Subcutaneous abdominal adipose tissue (tissue), 5 donors: Measurements from ENCODE around the gene PPP1R3G.

Experiments used
- H3K27ac ChIP-seq: one replicate; pipeline ENCODE4 v1.7.0; 2013; ENCODE audit warnings: low read depth, mild to moderate bottlenecking, inconsistent platforms, low read length, moderate library complexity
- H3K27me3 ChIP-seq, 5 donors: one replicate each; pipeline ENCODE4 v1.7.0; 2013; ENCODE audit warnings: low read length in 5 of 5, inconsistent platforms in 1 of 5; ENCODE audit not compliant: control insufficient read depth in 5 of 5, insufficient read depth in 4 of 5
- H3K36me3 ChIP-seq, 5 donors: one replicate each; pipeline ENCODE4 v1.7.0; 2013; ENCODE audit warnings: low read length in 5 of 5; ENCODE audit not compliant: control insufficient read depth in 5 of 5, insufficient read depth in 5 of 5
- H3K4me1 ChIP-seq, 5 donors: one replicate each; pipeline ENCODE4 v1.7.0; 2013; ENCODE audit warnings: low read length in 5 of 5, mild to moderate bottlenecking in 3 of 5, moderate library complexity in 1 of 5; ENCODE audit not compliant: control insufficient read depth in 5 of 5, insufficient read depth in 5 of 5
- H3K4me3 ChIP-seq, 5 donors: one replicate each; pipeline ENCODE4 v1.7.0; 2013; ENCODE audit warnings: low read length in 5 of 5, low read depth in 1 of 5
- H3K9ac ChIP-seq, 5 donors: one replicate each; pipeline ENCODE4 v1.7.0; 2013; ENCODE audit warnings: low read length in 5 of 5, mild to moderate bottlenecking in 4 of 5, moderate library complexity in 3 of 5
- H3K9me3 ChIP-seq, 5 donors: one replicate each; pipeline ENCODE4 v1.7.0; 2013; ENCODE audit warnings: low read length in 5 of 5; ENCODE audit not compliant: control insufficient read depth in 5 of 5
- donor health status: healthy.
- donor health status: healthy.
- donor health status: healthy.
- donor health status: healthy.
- donor health status: healthy.

Gene PPP1R3G

DNA sequence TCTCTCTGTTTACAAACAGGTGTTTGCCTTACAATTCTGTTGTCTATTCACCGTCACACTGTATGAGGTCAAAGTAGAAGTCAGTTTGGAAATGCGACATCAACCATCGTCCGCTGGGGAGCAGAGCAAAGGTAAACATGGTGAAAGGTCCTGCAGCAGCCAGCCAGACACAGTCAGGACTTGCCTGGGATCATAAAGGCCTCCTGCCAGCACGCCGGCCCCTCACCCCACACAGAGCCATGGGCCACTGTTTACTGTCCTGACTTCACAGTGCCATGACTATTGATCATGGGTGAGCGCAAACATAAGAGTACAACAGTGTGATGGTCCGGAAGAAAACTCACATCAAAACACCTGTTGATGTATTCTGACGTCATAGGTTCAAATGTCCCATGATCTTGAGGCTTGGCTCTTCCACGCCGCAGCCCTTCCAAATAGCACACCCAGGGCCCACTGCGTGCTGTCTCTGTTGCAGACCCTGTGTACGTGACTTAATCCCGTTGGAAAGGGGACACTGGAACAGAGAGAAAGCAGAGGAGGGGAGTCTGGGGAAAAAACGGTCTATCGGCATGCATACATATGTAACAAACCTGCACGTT, 16.9 kb upstream of the PPP1R3G start:
- Histone ChIP-seq H3K4me1 (no peaks in the 10 kb centered on the region), H3K36me3 (no peaks in the 10 kb centered on the region), H3K27me3 (no peaks in the 10 kb centered on the region), H3K27ac (no peak overlapping the region), H3K4me3 (no peak overlapping the region), H3K9ac (no peak overlapping the region), H3K9me3 (peaks cover 0 to 8% (median 6%) of the 10 kb centered on the region in 5 donors)

- Histone ChIP-seq H3K27ac (no peak overlapping the region), H3K9ac (no peak overlapping the region), H3K4me1 (no peaks in the 10 kb centered on the region)
These were observed 13.9 kb upstream of the PPP1R3G start for GRCh38 chr6:5071216-5071615.

GRCh38 chr6:5072440-5072839, 12.7 kb upstream of the PPP1R3G start:
- no peaks in the 10 kb centered on the region for H3K4me1 ChIP-seq
- H3K27me3 ChIP-seq: no peaks in the 10 kb centered on the region
- peaks cover 0 to 2% (median under 1%) of the 10 kb centered on the region in 5 donors for H3K9me3 ChIP-seq
- H3K27ac ChIP-seq: no peak overlapping the region
- no peak overlapping the region for H3K4me3 ChIP-seq
- no peaks in the 10 kb centered on the region for H3K36me3 ChIP-seq
- no peak overlapping the region for H3K9ac ChIP-seq

More at GRCh38 chr6:5071216-5071615, 13.9 kb upstream of the PPP1R3G start:
- H3K36me3 ChIP-seq: no peaks in the 10 kb centered on the region
- H3K9me3 ChIP-seq: peaks cover 0 to 8% (median 6%) of the 10 kb centered on the region in 5 donors
- no peaks in the 10 kb centered on the region for H3K27me3 ChIP-seq
- H3K4me3 ChIP-seq: no peak overlapping the region

DNA sequence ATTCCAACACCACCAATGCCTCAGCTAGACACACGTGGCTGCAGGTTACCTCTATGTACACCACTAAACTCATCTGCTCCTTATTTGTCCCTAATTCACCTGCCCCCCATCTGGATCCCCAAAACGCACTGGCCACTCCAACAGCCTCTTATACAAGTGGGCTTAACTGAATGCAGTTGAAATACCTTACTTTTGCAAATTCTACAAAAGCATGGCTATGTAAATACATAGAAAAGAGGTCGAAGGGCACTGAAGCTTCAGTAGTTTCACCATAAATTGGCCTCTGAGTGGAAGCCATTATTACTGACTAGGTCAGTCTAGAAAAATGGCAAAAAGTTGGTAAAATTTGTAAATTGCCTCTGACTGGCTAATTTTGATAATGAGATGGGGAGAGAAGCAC, 11.1 kb upstream of the PPP1R3G start:
- no peaks in the 10 kb centered on the region for H3K4me1 ChIP-seq
- H3K27me3 ChIP-seq: no peaks in the 10 kb centered on the region
- H3K36me3 ChIP-seq: no peaks in the 10 kb centered on the region

DNA sequence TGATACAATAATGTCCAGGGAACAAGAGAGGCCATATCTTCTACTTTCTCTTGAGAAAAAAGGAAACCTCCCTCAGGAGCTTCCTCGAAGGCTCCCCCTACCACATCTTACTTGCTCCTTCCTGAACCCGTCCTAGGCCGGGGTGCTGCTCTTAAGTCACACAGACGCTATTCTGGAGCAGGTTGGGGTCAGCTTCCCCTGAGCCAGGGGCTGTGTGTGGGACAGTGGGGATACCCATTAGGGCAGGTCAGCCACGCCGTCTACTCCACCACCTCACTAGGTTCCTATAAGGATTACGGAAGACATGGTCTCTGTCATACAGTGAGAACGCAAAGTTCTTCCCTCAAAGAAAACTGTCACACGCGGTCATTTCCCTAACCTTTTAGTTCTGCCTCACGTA, 8.2 kb upstream of the PPP1R3G start:
- Histone ChIP-seq H3K4me1 (no peaks in the 10 kb centered on the region), H3K27me3 (no peaks in the 10 kb centered on the region), H3K4me3 (no peak overlapping the region), H3K36me3 (no peaks in the 10 kb centered on the region), H3K9me3 (no peaks in the 10 kb centered on the region), H3K27ac (no peak overlapping the region), H3K9ac (no peak overlapping the region)

More for the DNA sequence above, 11.1 kb upstream of the PPP1R3G start:
- Histone ChIP-seq H3K27ac (no peak overlapping the region), H3K9me3 (no peaks in the 10 kb centered on the region), H3K9ac (no peak overlapping the region), H3K4me3 (no peak overlapping the region)

- no peaks in the 10 kb centered on the region for H3K36me3 ChIP-seq
- H3K4me3 ChIP-seq: no peak overlapping the region
- H3K4me1 ChIP-seq: peaks cover 0 to 4% (median 0%) of the 10 kb centered on the region in 5 donors
- no peak overlapping the region for H3K27ac ChIP-seq
- H3K27me3 ChIP-seq: no peaks in the 10 kb centered on the region
- no peak overlapping the region for H3K9ac ChIP-seq
- H3K9me3 ChIP-seq: no peaks in the 10 kb centered on the region
These were observed 6.9 kb upstream of the PPP1R3G start for GRCh38 chr6:5078121-5078669.

DNA sequence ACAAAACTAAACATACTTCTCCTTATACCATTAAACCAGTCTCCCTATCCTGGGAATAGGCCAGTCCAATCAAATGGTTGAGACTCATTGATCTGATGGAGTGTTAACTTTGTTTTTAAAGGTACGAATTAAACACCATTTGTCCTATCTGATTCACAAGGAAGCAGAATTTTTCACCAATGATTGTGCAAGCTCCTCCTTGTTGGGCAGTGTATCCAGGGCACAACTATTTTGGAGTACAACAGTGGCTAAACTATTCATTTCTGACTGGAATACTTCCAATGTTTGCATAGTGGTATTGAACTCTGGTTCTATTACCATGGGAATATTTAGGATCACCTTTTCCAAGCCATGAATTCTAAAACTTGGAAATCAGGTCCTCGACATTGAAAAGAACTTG, 5.4 kb upstream of the PPP1R3G start:
- H3K36me3 ChIP-seq: no peaks in the 10 kb centered on the region
- no peak overlapping the region for H3K9ac ChIP-seq
- no peaks in the 10 kb centered on the region for H3K9me3 ChIP-seq
- H3K4me3 ChIP-seq: no peak overlapping the region
- no peak overlapping the region for H3K27ac ChIP-seq
- H3K27me3 ChIP-seq: no peaks in the 10 kb centered on the region
- peaks cover 0 to 11% (median 5%) of the 10 kb centered on the region in 5 donors for H3K4me1 ChIP-seq

GRCh38 chr6:5080574-5080973, 4.6 kb upstream of the PPP1R3G start:
- no peak overlapping the region for H3K9ac ChIP-seq

DNA sequence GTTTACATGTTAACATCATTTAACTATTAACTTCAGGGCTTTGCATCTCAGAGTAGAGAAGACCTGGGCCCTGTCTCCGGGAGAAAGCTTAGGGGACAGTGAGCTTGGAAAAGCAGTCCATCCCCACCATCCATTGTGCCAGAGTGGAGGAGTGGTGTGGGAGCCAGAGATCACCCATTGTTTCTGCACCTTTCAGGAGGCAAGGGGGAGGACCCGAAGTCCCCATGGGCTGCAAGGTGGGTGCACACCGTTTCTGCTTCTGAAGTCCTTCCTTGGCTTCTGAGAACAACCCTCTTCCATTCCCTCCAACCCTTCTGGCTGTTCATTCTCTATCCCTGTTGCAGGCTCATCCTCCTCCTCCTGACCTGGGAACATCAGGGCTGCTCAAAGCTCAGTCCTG, 4.0 kb upstream of the PPP1R3G start:
- Histone ChIP-seq H3K27ac (no peak overlapping the region), H3K36me3 (no peaks in the 10 kb centered on the region), H3K9ac (no peak overlapping the region), H3K4me1 (peaks cover 0 to 26% (median 20%) of the 10 kb centered on the region in 5 donors), H3K27me3 (no peaks in the 10 kb centered on the region), H3K9me3 (no peaks in the 10 kb centered on the region), H3K4me3 (no peak overlapping the region)

More at GRCh38 chr6:5080574-5080973, 4.6 kb upstream of the PPP1R3G start:
- H3K27ac ChIP-seq: no peak overlapping the region
- no peaks in the 10 kb centered on the region for H3K27me3 ChIP-seq
- peaks cover 0 to 20% (median 14%) of the 10 kb centered on the region in 5 donors for H3K4me1 ChIP-seq
- H3K4me3 ChIP-seq: no peak overlapping the region
- no peaks in the 10 kb centered on the region for H3K9me3 ChIP-seq
- no peaks in the 10 kb centered on the region for H3K36me3 ChIP-seq

GRCh38 chr6:5081955-5082354, 3.2 kb upstream of the PPP1R3G start:
- Histone ChIP-seq H3K36me3 (no peaks in the 10 kb centered on the region), H3K27ac (no peak overlapping the region), H3K9ac (no peak overlapping the region), H3K9me3 (no peaks in the 10 kb centered on the region), H3K27me3 (no peaks in the 10 kb centered on the region), H3K4me1 (peaks cover 0 to 34% (median 25%) of the 10 kb centered on the region in 5 donors), H3K4me3 (no peak overlapping the region)
